BLaER1 (cell line): ENCODE data around the gene USP24.

Experiments
- H3K27ac ChIP-seq: shearing (Covaris generic); formaldehyde crosslinking; 2 replicates; pipeline ENCODE4 v1.8.1; 2022
- H3K27me3 ChIP-seq: shearing (Covaris generic); formaldehyde crosslinking; 2 replicates; pipeline ENCODE4 v1.8.1; 2022
- H3K36me3 ChIP-seq: shearing (Covaris generic); formaldehyde crosslinking; 2 replicates; pipeline ENCODE4 v1.8.1; 2022
- H3K4me1 ChIP-seq: shearing (Covaris generic); formaldehyde crosslinking; 2 replicates; pipeline ENCODE4 v1.8.1; 2022
- H3K4me2 ChIP-seq: shearing (Covaris generic); formaldehyde crosslinking; 2 replicates; pipeline ENCODE4 v1.8.1; 2022
- H3K4me3 ChIP-seq: shearing (Covaris generic); formaldehyde crosslinking; 2 replicates; pipeline ENCODE4 v1.8.1; 2022
- H3K9ac ChIP-seq: shearing (Covaris generic); formaldehyde crosslinking; 2 replicates; pipeline ENCODE4 v1.8.1; 2022
- H3K9me3 ChIP-seq: shearing (Covaris generic); formaldehyde crosslinking; 2 replicates; pipeline ENCODE4 v1.8.1; 2022
- H4K20me1 ChIP-seq: shearing (Covaris generic); formaldehyde crosslinking; 2 replicates; pipeline ENCODE4 v1.8.1; 2022
- Cebpa-rat ChIP-seq: shearing (Covaris generic); IDR thresholded peaks from 2 replicates; pipeline ENCODE4 v1.8.1; 2022

Gene USP24

GRCh38 chr1:55150880-55151588 is 64.1 kb downstream of the USP24 start:
- Histone ChIP-seq H3K27me3 (no peaks in the 10 kb centered on the region), H3K9me3 (no peaks in the 10 kb centered on the region), H3K4me1 (peaks cover 14% of the 10 kb centered on the region), H3K27ac (no peak overlapping the region), H3K4me3 (no peak overlapping the region), H3K4me2 (peak overlapping the region; percentile 39), H3K9ac (no peak overlapping the region), H4K20me1 (no peaks in the 10 kb centered on the region), H3K36me3 (peaks cover 75% of the 10 kb centered on the region)
- TF ChIP-seq Cebpa-rat = no peak

- no peak overlapping the region for H3K27ac ChIP-seq
- H3K4me2 ChIP-seq = no peak overlapping the region
- H3K4me1 ChIP-seq = peaks cover 14% of the 10 kb centered on the region
- no peaks in the 10 kb centered on the region for H3K9me3 ChIP-seq
- H4K20me1 ChIP-seq = no peaks in the 10 kb centered on the region
- no peak overlapping the region for H3K4me3 ChIP-seq
- no peak overlapping the region for H3K9ac ChIP-seq
- no peaks in the 10 kb centered on the region for H3K27me3 ChIP-seq
- peaks cover 78% of the 10 kb centered on the region for H3K36me3 ChIP-seq
- TF ChIP-seq Cebpa-rat = no peak
Measured at GRCh38 chr1:55148676-55149075, 66.5 kb downstream of the USP24 start.

- no peak overlapping the region for H3K4me2 ChIP-seq
- H3K4me1 ChIP-seq = peaks cover 14% of the 10 kb centered on the region
- no peak for TF ChIP-seq Cebpa-rat
- no peak overlapping the region for H3K27ac ChIP-seq
- H3K36me3 ChIP-seq = peaks cover 80% of the 10 kb centered on the region
- H3K4me3 ChIP-seq = no peak overlapping the region
- H3K9me3 ChIP-seq = no peaks in the 10 kb centered on the region
- H4K20me1 ChIP-seq = no peaks in the 10 kb centered on the region
- H3K27me3 ChIP-seq = no peaks in the 10 kb centered on the region
- H3K9ac ChIP-seq = no peak overlapping the region
Measured at GRCh38 chr1:55147524-55147923, 67.6 kb downstream of the USP24 start.

GRCh38 chr1:55146781-55147180 is 68.4 kb downstream of the USP24 start:
- H3K4me2 ChIP-seq = no peak overlapping the region
- no peaks in the 10 kb centered on the region for H3K9me3 ChIP-seq
- no peak overlapping the region for H3K27ac ChIP-seq
- peaks cover 8% of the 10 kb centered on the region for H3K4me1 ChIP-seq
- H3K9ac ChIP-seq = no peak overlapping the region
- H3K4me3 ChIP-seq = no peak overlapping the region
- no peaks in the 10 kb centered on the region for H3K27me3 ChIP-seq
- H4K20me1 ChIP-seq = 0 out of 2 replicates have a peak, but pooled peaks cover 2% of the 10 kb centered on the region
- peaks cover 80% of the 10 kb centered on the region for H3K36me3 ChIP-seq
- no peak for TF ChIP-seq Cebpa-rat

GRCh38 chr1:55144886-55145285 is 70.3 kb downstream of the USP24 start:
- H3K4me2 ChIP-seq = no peak overlapping the region
- peaks cover 78% of the 10 kb centered on the region for H3K36me3 ChIP-seq
- no peaks in the 10 kb centered on the region for H3K9me3 ChIP-seq
- H3K27ac ChIP-seq = no peak overlapping the region
- no peak overlapping the region for H3K9ac ChIP-seq
- TF ChIP-seq Cebpa-rat = no peak; the same call in 1 of the 2 replicates
- H3K4me3 ChIP-seq = no peak overlapping the region
- no peaks in the 10 kb centered on the region for H3K4me1 ChIP-seq
- 0 out of 2 replicates have a peak, but pooled peaks cover 7% of the 10 kb centered on the region for H4K20me1 ChIP-seq
- no peaks in the 10 kb centered on the region for H3K27me3 ChIP-seq

- H3K4me1 ChIP-seq = peaks cover 9% of the 10 kb centered on the region; the same call in 1 of the 2 replicates
- 0 out of 2 replicates have a peak, but pooled peaks cover 7% of the 10 kb centered on the region for H4K20me1 ChIP-seq
- H3K27me3 ChIP-seq = no peaks in the 10 kb centered on the region
- no peak overlapping the region for H3K27ac ChIP-seq
- no peak overlapping the region for H3K9ac ChIP-seq
- no peak for TF ChIP-seq Cebpa-rat
- no peaks in the 10 kb centered on the region for H3K9me3 ChIP-seq
- peaks cover 80% of the 10 kb centered on the region for H3K36me3 ChIP-seq
- H3K4me2 ChIP-seq = no peak overlapping the region
- no peak overlapping the region for H3K4me3 ChIP-seq
Measured at GRCh38 chr1:55143684-55144083, 71.5 kb downstream of the USP24 start.

- TF ChIP-seq Cebpa-rat = no peak
- no peaks in the 10 kb centered on the region for H3K9me3 ChIP-seq
- H3K27ac ChIP-seq = no peak overlapping the region
- H4K20me1 ChIP-seq = 0 out of 2 replicates have a peak, but pooled peaks cover 7% of the 10 kb centered on the region
- H3K9ac ChIP-seq = no peak overlapping the region
- H3K4me1 ChIP-seq = peaks cover 11% of the 10 kb centered on the region; the same call in 1 of the 2 replicates
- no peak overlapping the region for H3K4me2 ChIP-seq
- H3K36me3 ChIP-seq = peaks cover 88% of the 10 kb centered on the region
- H3K4me3 ChIP-seq = no peak overlapping the region
- no peaks in the 10 kb centered on the region for H3K27me3 ChIP-seq
Measured at GRCh38 chr1:55141295-55141893, 73.8 kb downstream of the USP24 start.

- H3K4me3 ChIP-seq = no peak overlapping the region
- H3K27me3 ChIP-seq = no peaks in the 10 kb centered on the region
- no peak overlapping the region for H3K9ac ChIP-seq
- peaks cover 88% of the 10 kb centered on the region for H3K36me3 ChIP-seq
- no peak for TF ChIP-seq Cebpa-rat
- H3K4me1 ChIP-seq = peaks cover 11% of the 10 kb centered on the region; the same call in 1 of the 2 replicates
- 0 out of 2 replicates have a peak, but pooled peaks cover 7% of the 10 kb centered on the region for H4K20me1 ChIP-seq
- H3K4me2 ChIP-seq = no peak overlapping the region
- H3K9me3 ChIP-seq = no peaks in the 10 kb centered on the region
- H3K27ac ChIP-seq = no peak overlapping the region
Measured at GRCh38 chr1:55140546-55140983, 74.6 kb downstream of the USP24 start.

- Histone ChIP-seq H3K4me2 (no peak overlapping the region), H3K36me3 (peaks cover 88% of the 10 kb centered on the region), H3K27me3 (no peaks in the 10 kb centered on the region), H3K9me3 (no peaks in the 10 kb centered on the region), H4K20me1 (0 out of 2 replicates have a peak, but pooled peaks cover 7% of the 10 kb centered on the region), H3K4me3 (no peak overlapping the region), H3K9ac (no peak overlapping the region), H3K4me1 (peaks cover 11% of the 10 kb centered on the region; the same call in 1 of the 2 replicates), H3K27ac (no peak overlapping the region)
- no peak for TF ChIP-seq Cebpa-rat
Measured at GRCh38 chr1:55140137-55140536, 75.0 kb downstream of the USP24 start.

- TF ChIP-seq Cebpa-rat = no peak
- Histone ChIP-seq H3K4me3 (no peak overlapping the region), H3K27me3 (no peaks in the 10 kb centered on the region), H3K4me2 (0 out of 2 replicates have a peak overlapping the region, but pooled peaks have one; percentile 8), H3K36me3 (peaks cover 88% of the 10 kb centered on the region), H3K4me1 (peaks cover 11% of the 10 kb centered on the region; the same call in 1 of the 2 replicates), H3K9ac (no peak overlapping the region), H4K20me1 (0 out of 2 replicates have a peak, but pooled peaks cover 7% of the 10 kb centered on the region), H3K9me3 (no peaks in the 10 kb centered on the region), H3K27ac (no peak overlapping the region)
Measured at GRCh38 chr1:55138823-55139222, 76.3 kb downstream of the USP24 start.
